HL-60 (cell line): Measurements from ENCODE around the gene CNTN1.

Experiments
- DNase-seq, 2 experiments: peaks; one replicate each; pipeline ENCODE4 v3.0.0-alpha.2; 2010 to 2020; ENCODE audit warnings: low read depth in 1 of 2, low spot score in 1 of 2
- H3K27ac ChIP-seq: fragments of 250-450 bp; sonication (Bioruptor Pico); replicated peaks from 2 replicates; pipeline ENCODE4 v1.5.1; 2020; ENCODE audit warnings: mild to moderate bottlenecking, moderate library complexity
- H3K27me3 ChIP-seq: fragments of 250-450 bp; sonication (Bioruptor Pico); 2 replicates; pipeline ENCODE4 v1.5.1; 2021; ENCODE audit warnings: mild to moderate bottlenecking, moderate library complexity; ENCODE audit not compliant: insufficient read depth, poor library complexity, severe bottlenecking
- H3K4me3 ChIP-seq: replicated peaks from 2 replicates; pipeline ENCODE4 v1.5.1; 2011; ENCODE audit warnings: mild to moderate bottlenecking, control low read depth, low read length; ENCODE audit not compliant: insufficient read depth
- CTCF ChIP-seq: IDR thresholded peaks from one replicate; pipeline ENCODE4 v1.5.1; 2011; ENCODE audit warnings: low read length, control low read depth, inconsistent platforms; ENCODE audit not compliant: insufficient read depth
- GABPA ChIP-seq: IDR thresholded peaks from 2 replicates; pipeline ENCODE4 v1.6.1; 2012; ENCODE audit warnings: low read depth
- POLR2AphosphoS5 ChIP-seq: IDR thresholded peaks from 2 replicates; pipeline ENCODE4 v1.6.1; 2012; ENCODE audit warnings: low read depth
- REST ChIP-seq: IDR thresholded peaks from 2 replicates; pipeline ENCODE4 v1.6.1; 2012; ENCODE audit warnings: low read depth; ENCODE audit not compliant: insufficient replicate concordance
- SPI1 ChIP-seq: IDR thresholded peaks from 2 replicates; pipeline ENCODE4 v1.6.1; 2012; ENCODE audit warnings: low read depth, mild to moderate bottlenecking, borderline replicate concordance

The CNTN1 gene

GRCh38 chr12:40727774-40728483 is 35.7 kb downstream of the CNTN1 start:
- H3K4me3 ChIP-seq = no peak overlapping the region
- no peak for DNase-seq
- no peaks in the 10 kb centered on the region for H3K27me3 ChIP-seq
- H3K27ac ChIP-seq = no peak overlapping the region
- peak; percentile 1; the same call in 1 of the 2 replicates for TF ChIP-seq SPI1
- TF ChIP-seq REST = no peak

GRCh38 chr12:40730281-40730680 is 38.0 kb downstream of the CNTN1 start:
- no peak overlapping the region for H3K27ac ChIP-seq
- TF ChIP-seq POLR2AphosphoS5 = no peak
- TF ChIP-seq REST = peak; percentile 82

GRCh38 chr12:40733871-40734270 is 41.6 kb downstream of the CNTN1 start:
- Histone ChIP-seq H3K27ac (no peak overlapping the region), H3K4me3 (no peak overlapping the region), H3K27me3 (no peaks in the 10 kb centered on the region)
- DNase-seq = no peak
- TF ChIP-seq CTCF (no peak), SPI1 (no peak), POLR2AphosphoS5 (no peak), GABPA (no peak), REST (no peak)

More at GRCh38 chr12:40730281-40730680, 38.0 kb downstream of the CNTN1 start:
- Histone ChIP-seq H3K4me3 (no peak overlapping the region), H3K27me3 (no peaks in the 10 kb centered on the region)
- no peak for DNase-seq

- DNase-seq = no peak
- no peak for TF ChIP-seq POLR2AphosphoS5
- no peak for TF ChIP-seq SPI1
- TF ChIP-seq REST = no peak
- TF ChIP-seq CTCF = no peak
- TF ChIP-seq GABPA = no peak
- Histone ChIP-seq H3K4me3 (no peak overlapping the region), H3K27me3 (no peaks in the 10 kb centered on the region), H3K27ac (no peak overlapping the region)
These were observed 42.0 kb downstream of the CNTN1 start for GRCh38 chr12:40734276-40734675.
